Measurements from ENCODE around the gene EEF2KMT.
"Not testable (repeated sequence)": the region's sequence is repeated elsewhere in the genome, so short reads cannot be mapped to it uniquely, and the experiment has no call there.

EEF2KMT gene

GRCh38 chr16:5084099-5084731, 13.4 kb downstream of the EEF2KMT start:
- FAIRE-seq; DNase-seq (ENCODE audit: insufficient read length, low spot score): not testable (repeated sequence)

- not testable (repeated sequence) for FAIRE-seq; DNase-seq (ENCODE audit: insufficient read length, low spot score)
These were observed 13.9 kb downstream of the EEF2KMT start for GRCh38 chr16:5083646-5084045.

DNA sequence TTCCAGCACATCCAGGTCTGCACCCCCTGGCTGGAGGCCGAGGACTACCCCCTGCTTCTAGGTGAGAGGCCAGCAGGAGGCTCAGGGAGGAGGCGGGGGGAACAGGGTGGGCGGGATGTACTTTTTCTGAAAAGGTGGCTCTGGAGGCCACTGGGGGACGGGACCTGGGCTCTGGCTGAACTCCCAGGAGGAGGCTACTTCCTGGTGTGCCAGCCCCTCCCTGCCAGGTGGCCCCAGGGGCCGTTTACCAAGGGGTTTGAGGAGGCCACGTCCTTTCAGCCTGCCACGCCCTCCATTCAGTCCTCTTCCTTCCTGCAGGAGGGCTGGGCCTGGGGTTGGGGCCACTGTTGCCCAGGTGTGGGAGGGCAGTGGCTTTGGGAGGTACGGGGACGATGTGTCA, 16.6 kb downstream of the EEF2KMT start:
- not testable (repeated sequence) for DNase-seq (ENCODE audit: insufficient read length, low spot score); FAIRE-seq

DNA sequence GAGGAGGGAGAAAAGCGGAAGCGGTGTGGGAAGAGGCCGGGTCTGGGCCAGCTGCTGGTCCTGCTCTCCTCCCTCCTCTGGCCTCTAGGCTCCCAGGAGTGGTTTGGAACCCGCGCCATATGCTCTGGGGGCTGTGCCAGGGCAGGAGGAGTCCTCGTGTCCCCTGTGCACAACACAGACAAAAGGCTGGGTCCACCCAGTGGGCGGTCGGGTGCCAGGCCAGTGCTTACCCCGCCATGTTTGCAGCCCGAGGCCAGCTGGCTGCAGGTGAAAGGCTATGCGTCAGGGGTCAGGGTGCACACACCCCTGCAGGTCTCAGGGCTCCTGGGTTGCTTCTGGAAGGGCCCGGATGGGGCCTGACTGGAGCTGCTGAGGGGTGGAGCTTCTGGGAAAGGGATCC, 17.1 kb downstream of the EEF2KMT start:
- not testable (repeated sequence) for FAIRE-seq; DNase-seq (ENCODE audit: insufficient read length, low spot score)

GRCh38 chr16:5078626-5079025, 19.0 kb downstream of the EEF2KMT start:
- no peak for TF ChIP-seq POLR2AphosphoS5 (IDR thresholded peaks at IDR 0.05; ENCODE audit: low read depth, low read length)
- DNase-seq (ENCODE audit: insufficient read length, low spot score) (no peak), FAIRE-seq (no peak)

DNA sequence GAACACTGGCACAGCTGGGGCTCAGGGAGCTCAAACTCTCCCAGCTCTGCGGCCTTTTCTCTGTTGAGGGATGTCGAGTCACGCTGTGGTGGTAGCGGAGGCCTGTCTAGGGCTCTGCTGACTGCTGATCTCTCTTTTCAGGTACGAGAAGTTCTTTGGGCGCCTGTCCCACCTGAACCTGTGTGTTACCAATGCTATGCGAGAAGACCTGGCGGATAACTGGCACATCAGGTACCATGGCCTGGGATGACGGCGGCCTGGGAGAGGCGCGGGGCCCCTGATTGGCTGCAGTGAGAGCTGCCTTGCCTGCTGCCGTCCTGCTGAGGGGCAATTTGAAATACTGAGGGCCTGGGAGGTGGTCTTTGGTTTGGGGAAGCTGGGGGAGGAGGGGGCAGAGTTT, 20.3 kb downstream of the EEF2KMT start:
- FAIRE-seq: no peak
- DNase-seq (ENCODE audit: insufficient read length, low spot score): no peak
- no peak for TF ChIP-seq POLR2A (IDR thresholded peaks at IDR 0.05; ENCODE audit: low read depth, low read length)
- TF ChIP-seq POU2F2 (IDR thresholded peaks at IDR 0.05; ENCODE audit: low read depth, low read length): no peak
- TF ChIP-seq POLR2AphosphoS5 (IDR thresholded peaks at IDR 0.05; ENCODE audit: low read depth, low read length): no peak
- no peak for TF ChIP-seq SPI1 (IDR thresholded peaks at IDR 0.05; ENCODE audit: low read depth, low read length)
- TF ChIP-seq PAX5 (IDR thresholded peaks at IDR 0.05; ENCODE audit: insufficient read depth, low read length, severe bottlenecking): no peak
- TF ChIP-seq TAF1 (IDR thresholded peaks at IDR 0.05; ENCODE audit: low read depth, low read length): no peak

DNA sequence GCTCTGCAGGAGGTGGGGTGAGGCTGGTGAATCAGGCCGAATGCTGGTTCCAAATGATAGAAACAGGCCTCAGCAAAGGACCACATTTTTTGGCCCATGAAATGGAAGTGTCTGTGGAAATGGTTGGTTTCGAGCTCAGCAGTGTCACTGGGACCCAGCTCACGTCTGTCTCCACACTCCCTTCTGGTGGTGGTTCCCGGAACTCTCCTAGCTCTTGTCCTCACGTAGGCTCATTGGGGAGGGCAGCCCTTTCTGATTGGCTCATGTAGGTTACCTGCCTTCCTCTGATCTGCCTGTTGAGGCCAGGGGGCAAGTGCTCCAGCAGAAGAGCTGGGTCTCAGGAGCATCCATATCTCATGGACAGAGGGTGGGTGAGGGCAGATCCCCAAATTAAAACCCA, 22.0 kb downstream of the EEF2KMT start:
- no peak for FAIRE-seq
- TF ChIP-seq POU2F2 (IDR thresholded peaks at IDR 0.05; ENCODE audit: low read depth, low read length) (no peak), PAX5 (IDR thresholded peaks at IDR 0.05; ENCODE audit: insufficient read depth, low read length, severe bottlenecking) (no peak), SPI1 (IDR thresholded peaks at IDR 0.05; ENCODE audit: low read depth, low read length) (no peak), POLR2A (IDR thresholded peaks at IDR 0.05; ENCODE audit: low read depth, low read length) (no peak), TAF1 (IDR thresholded peaks at IDR 0.05; ENCODE audit: low read depth, low read length) (no peak), POLR2AphosphoS5 (IDR thresholded peaks at IDR 0.05; ENCODE audit: low read depth, low read length) (no peak)
- no peak for DNase-seq (ENCODE audit: insufficient read length, low spot score)

DNA sequence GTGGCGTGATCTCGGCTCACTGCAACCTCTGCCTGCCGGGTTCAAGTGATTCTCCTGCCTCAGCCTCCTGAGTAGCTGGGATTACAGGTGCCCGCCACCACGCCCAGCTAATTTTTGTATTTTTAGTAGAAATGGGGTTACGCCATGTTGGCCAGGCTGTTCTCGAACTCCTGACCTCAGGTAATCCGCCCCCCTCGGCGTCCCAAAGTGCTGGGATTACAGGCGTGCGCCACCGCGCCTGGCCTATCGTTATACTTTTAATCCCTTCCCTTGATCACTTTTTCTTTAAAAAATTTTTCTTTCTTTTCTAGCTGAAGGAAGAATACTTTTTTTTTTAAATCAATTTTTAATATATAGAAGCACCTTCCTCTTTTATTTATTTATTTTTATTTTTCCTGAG, 23.8 kb downstream of the EEF2KMT start:
- FAIRE-seq; DNase-seq (ENCODE audit: insufficient read length, low spot score): not testable (repeated sequence)

GRCh38 chr16:5073279-5073629, 24.3 kb downstream of the EEF2KMT start:
- DNase-seq (ENCODE audit: insufficient read length, low spot score) (no peak), FAIRE-seq (no peak)
- TF ChIP-seq POU2F2 (IDR thresholded peaks at IDR 0.05; ENCODE audit: low read depth, low read length) (no peak), SPI1 (IDR thresholded peaks at IDR 0.05; ENCODE audit: low read depth, low read length) (no peak), POLR2A (IDR thresholded peaks at IDR 0.05; ENCODE audit: low read depth, low read length) (no peak), TAF1 (IDR thresholded peaks at IDR 0.05; ENCODE audit: low read depth, low read length) (no peak), POLR2AphosphoS5 (IDR thresholded peaks at IDR 0.05; ENCODE audit: low read depth, low read length) (no peak), PAX5 (IDR thresholded peaks at IDR 0.05; ENCODE audit: insufficient read depth, low read length, severe bottlenecking) (no peak)

DNA sequence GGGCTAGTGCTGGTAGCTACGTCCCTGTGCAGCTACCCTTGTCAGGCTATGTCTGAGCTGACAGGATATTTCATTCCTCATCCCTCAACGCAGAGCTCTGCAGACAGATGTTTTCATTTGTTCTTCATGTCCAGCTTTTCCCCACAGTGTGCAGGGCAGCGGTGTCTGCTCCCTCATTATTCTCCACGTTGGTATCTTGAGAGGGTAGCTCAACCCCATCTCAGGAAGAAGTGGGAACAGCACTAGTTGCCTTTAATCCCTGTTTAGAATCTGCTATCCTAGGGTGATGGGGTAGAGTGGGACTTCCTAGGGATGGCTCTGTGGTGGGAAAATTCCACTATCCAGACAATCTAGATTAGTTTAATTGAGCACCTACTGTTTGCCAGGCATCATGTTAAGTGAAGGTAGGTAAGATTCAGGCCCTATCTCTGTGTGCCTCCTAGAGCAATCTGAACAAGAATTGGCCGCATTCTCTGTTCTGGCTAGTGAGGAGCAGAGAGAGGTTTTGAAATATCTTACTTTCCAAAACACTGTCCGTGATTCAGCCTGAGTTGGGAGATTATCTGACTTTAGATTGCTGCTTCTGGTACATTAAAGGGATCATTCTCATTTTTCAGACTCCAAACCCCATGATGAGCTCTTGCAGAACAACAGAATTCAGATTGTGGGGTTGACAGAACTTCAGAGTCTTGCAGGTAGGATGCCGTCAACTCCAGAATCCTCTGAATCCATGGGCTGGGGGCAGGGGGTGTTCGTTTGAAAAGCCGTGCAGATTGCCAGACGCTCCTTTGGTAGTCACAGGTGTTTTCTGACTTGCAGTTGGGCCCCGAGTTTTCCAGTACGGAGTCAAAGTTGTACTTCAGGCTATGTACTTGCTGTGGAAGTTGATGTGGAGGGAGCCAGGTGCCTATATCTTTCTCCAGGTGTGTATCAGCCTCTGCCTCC, 25.0 kb downstream of the EEF2KMT start:
- no peak for FAIRE-seq
- TF ChIP-seq POU2F2 (IDR thresholded peaks at IDR 0.05; ENCODE audit: low read depth, low read length) (no peak), SPI1 (IDR thresholded peaks at IDR 0.05; ENCODE audit: low read depth, low read length) (no peak), PAX5 (IDR thresholded peaks at IDR 0.05; ENCODE audit: insufficient read depth, low read length, severe bottlenecking) (no peak), POLR2A (IDR thresholded peaks at IDR 0.05; ENCODE audit: low read depth, low read length) (no peak), POLR2AphosphoS5 (IDR thresholded peaks at IDR 0.05; ENCODE audit: low read depth, low read length) (no peak), TAF1 (IDR thresholded peaks at IDR 0.05; ENCODE audit: low read depth, low read length) (no peak)
- DNase-seq (ENCODE audit: insufficient read length, low spot score): no peak

DNA sequence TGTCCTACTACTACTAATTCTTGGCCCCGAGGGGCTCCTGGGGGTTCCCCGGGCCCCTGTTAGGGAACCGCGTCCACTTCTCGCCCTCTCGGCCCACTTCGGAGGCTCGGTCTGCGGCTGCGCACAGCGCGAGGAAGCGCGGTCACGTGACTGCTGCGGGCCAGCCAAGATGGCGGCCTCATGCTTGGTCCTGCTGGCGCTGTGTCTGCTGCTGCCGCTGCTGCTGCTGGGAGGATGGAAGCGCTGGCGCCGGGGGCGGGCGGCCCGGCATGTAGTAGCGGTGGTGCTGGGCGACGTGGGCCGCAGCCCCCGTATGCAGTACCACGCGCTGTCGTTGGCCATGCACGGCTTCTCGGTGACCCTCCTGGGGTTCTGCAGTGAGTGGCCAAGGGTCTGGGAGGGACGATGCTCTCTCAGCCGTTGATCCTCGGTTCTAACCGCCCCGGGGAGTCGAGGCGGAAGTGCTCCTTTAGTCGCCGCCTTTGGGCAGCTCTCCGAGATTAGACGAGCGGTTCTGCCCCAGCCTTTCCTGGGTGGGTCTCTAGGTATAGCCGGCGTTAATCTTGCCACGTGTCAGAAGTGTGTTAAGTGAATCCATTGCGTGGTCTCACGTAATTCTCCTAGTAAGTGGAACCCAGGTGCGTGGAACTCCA, 25.8 kb downstream of the EEF2KMT start, which contains the start of gene ALG1:
ALG1 (plus strand) TSS at position 163 of the 653 bp plus-strand sequence; CDS start at position 170, 7 bp downstream.
- FAIRE-seq: peak; percentile 88
- DNase-seq (ENCODE audit: insufficient read length, low spot score): peak; percentile 95
- TF ChIP-seq POLR2A (IDR thresholded peaks at IDR 0.05; ENCODE audit: low read depth, low read length): peak; percentile 97
- peak; percentile 93 for TF ChIP-seq TAF1 (IDR thresholded peaks at IDR 0.05; ENCODE audit: low read depth, low read length)
- peak; percentile 96 for TF ChIP-seq POLR2AphosphoS5 (IDR thresholded peaks at IDR 0.05; ENCODE audit: low read depth, low read length)
- peak; percentile 45; the same call in 1 of the 2 replicates for TF ChIP-seq SPI1 (IDR thresholded peaks at IDR 0.05; ENCODE audit: low read depth, low read length)
- TF ChIP-seq POU2F2 (IDR thresholded peaks at IDR 0.05; ENCODE audit: low read depth, low read length): peak; percentile 86
- TF ChIP-seq PAX5 (IDR thresholded peaks at IDR 0.05; ENCODE audit: insufficient read depth, low read length, severe bottlenecking): no peak

All from GM12891 (cell line).